ENCODE results near the gene ZNF609.

GRCh38 chr15:64425221-64425620 is 35.2 kb upstream of the ZNF609 start:
- no peak for TF ChIP-seq YY1 (IDR thresholded peaks at IDR 0.05; ENCODE audit: insufficient read depth, insufficient read length)
- no peak for TF ChIP-seq ZNF274 (IDR thresholded peaks at IDR 0.05; ENCODE audit: low read depth, low read length)
